ENCODE data around the gene ARSG. TPM values are rescaled to one million over a fixed set of nuclear protein-coding genes. Genes with fewer than 3 reads are reported as not detected.

Gene ARSG
- polyA plus RNA-seq, 1 of the 3 experiments (the other 2 are of a cell fraction): 0.41 TPM

- TF ChIP-seq POLR2AphosphoS5 (IDR thresholded peaks at IDR 0.05; ENCODE audit: low read depth, low read length) (no peak), USF2 (IDR thresholded peaks at IDR 0.05; ENCODE audit: borderline replicate concordance, low read depth, low read length) (no peak), JUND (IDR thresholded peaks at IDR 0.05) (no peak)
- TF ChIP-seq, protein P1, sequence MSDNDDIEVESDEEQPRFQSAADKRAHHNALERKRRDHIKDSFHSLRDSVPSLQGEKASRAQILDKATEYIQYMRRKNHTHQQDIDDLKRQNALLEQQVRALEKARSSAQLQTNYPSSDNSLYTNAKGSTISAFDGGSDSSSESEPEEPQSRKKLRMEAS (IDR thresholded peaks at IDR 0.05; ENCODE audit: low read depth): no peak
Measured at GRCh38 chr17:68468788-68469187, 177.5 kb downstream of the ARSG start (continued).

Small RNA genes lying within 50 kb of the gene (small RNA-seq; reads per million reads assigned to genes)
- gene MIR635: 0 reads per million in 7 experiments

Other genes with a start within 250 kb of the ARSG start
- gene AMZ2, start 43.5 kb upstream of the ARSG start, polyA plus RNA-seq (2012; rRNA removed): 95.9 and 115 TPM in 2 replicates
- 0.03 TPM in 1 of 2 replicates, not detected in the other for gene SLC16A6, start 368 bp upstream of the ARSG start, polyA plus RNA-seq (2012; rRNA removed)
- gene WIPI1, start 166.0 kb downstream of the ARSG start, polyA plus RNA-seq (2012; rRNA removed): 52.7 and 65.2 TPM in 2 replicates
- 195 and 224 TPM in 2 replicates for gene PRKAR1A, start 220.9 kb downstream of the ARSG start, polyA plus RNA-seq (2012; rRNA removed)

Data from SK-N-SH (cell line).